Ishikawa (cell line): ENCODE measurements around the gene IFNE.

Experiments
- CREB1 ChIP-seq: IDR thresholded peaks from 2 replicates; pipeline ENCODE4 v1.6.1; 2012; ENCODE audit warnings: low read depth
- EP300 ChIP-seq: IDR thresholded peaks from 2 replicates; pipeline ENCODE4 v1.6.1; 2012; ENCODE audit warnings: borderline replicate concordance
- FOXM1 ChIP-seq: IDR thresholded peaks from 2 replicates; pipeline ENCODE4 v1.6.1; 2012; ENCODE audit warnings: low read depth, borderline replicate concordance
- MAX ChIP-seq: IDR thresholded peaks from 2 replicates; pipeline ENCODE4 v1.6.1; 2012
- NFIC ChIP-seq: IDR thresholded peaks from 2 replicates; pipeline ENCODE4 v1.6.1; 2012
- RAD21 ChIP-seq: IDR thresholded peaks from 2 replicates; pipeline ENCODE4 v1.6.1; 2012; ENCODE audit warnings: low read depth
- REST ChIP-seq: IDR thresholded peaks from 2 replicates; pipeline ENCODE4 v1.6.1; 2012; ENCODE audit warnings: low read depth, mild to moderate bottlenecking
- TAF1 ChIP-seq: IDR thresholded peaks from 2 replicates; pipeline ENCODE4 v1.6.1; 2012; ENCODE audit warnings: low read depth, mild to moderate bottlenecking
- TCF12 ChIP-seq: IDR thresholded peaks from 2 replicates; pipeline ENCODE4 v1.6.1; 2012; ENCODE audit warnings: low read depth
- ZBTB7A ChIP-seq: IDR thresholded peaks from 2 replicates; pipeline ENCODE4 v1.6.1; 2012; ENCODE audit warnings: low read depth

GRCh38 chr9:21452681-21453080 lies 29.4 kb downstream of the IFNE start:
- TF ChIP-seq EP300 = no peak
- TF ChIP-seq REST = no peak
- TF ChIP-seq NFIC = no peak
- no peak for TF ChIP-seq TAF1
- no peak for TF ChIP-seq TCF12
- no peak for TF ChIP-seq RAD21
- no peak for TF ChIP-seq ZBTB7A
- TF ChIP-seq FOXM1 = no peak
- no peak for TF ChIP-seq MAX
- TF ChIP-seq CREB1 = no peak
